DOHH2 (cell line): ENCODE measurements around the gene SMPD4.
"Not testable (repeated sequence)": the region's sequence is repeated elsewhere in the genome, so short reads cannot be mapped to it uniquely, and the experiment has no call there.

Source experiments
- H3F3A ChIP-seq: fragments of 200-600 bp; sonication (generic), shearing (Covaris generic); 2 replicates; pipeline ENCODE4 v1.6.0; 2016; ENCODE audit warnings: antibody characterized with exemption, mild to moderate bottlenecking; ENCODE audit not compliant: control insufficient read depth, insufficient read depth
- H3K27ac ChIP-seq: fragments of 200-600 bp; sonication (generic); 2 replicates; pipeline ENCODE4 v1.5.1; 2014; ENCODE audit warnings: low read depth, mild to moderate bottlenecking, low read length, moderate library complexity
- H3K27me3 ChIP-seq: fragments of 200-600 bp; sonication (generic); 2 replicates; pipeline ENCODE4 v1.6.1; 2014; ENCODE audit warnings: mild to moderate bottlenecking, low read length, mixed read lengths; ENCODE audit not compliant: control insufficient read depth
- H3K36me3 ChIP-seq: fragments of 200-600 bp; sonication (generic); 2 replicates; pipeline ENCODE4 v1.6.1; 2014; ENCODE audit warnings: mild to moderate bottlenecking, low read length, moderate library complexity, mixed read lengths; ENCODE audit not compliant: control insufficient read depth
- H3K4me1 ChIP-seq: fragments of 200-600 bp; sonication (generic); 2 replicates; pipeline ENCODE4 v1.6.1; 2014; ENCODE audit warnings: mild to moderate bottlenecking, low read length, mixed read lengths; ENCODE audit not compliant: control insufficient read depth
- H3K4me2 ChIP-seq: fragments of 200-600 bp; sonication (generic); 2 replicates; pipeline ENCODE4 v1.6.0; 2014; ENCODE audit warnings: mild to moderate bottlenecking, low read length, moderate library complexity
- H3K4me3 ChIP-seq: fragments of 200-600 bp; sonication (generic); 2 replicates; pipeline ENCODE4 v1.5.1; 2014; ENCODE audit warnings: mild to moderate bottlenecking, low read length, mixed read lengths
- H3K79me2 ChIP-seq: fragments of 200-600 bp; sonication (generic); 2 replicates; pipeline ENCODE4 v1.6.1; 2014; ENCODE audit warnings: mild to moderate bottlenecking, low read length, mixed read lengths; ENCODE audit not compliant: control insufficient read depth
- H3K9me2 ChIP-seq: fragments of 200-600 bp; sonication (generic); replicated peaks from 2 replicates; pipeline ENCODE4 v1.6.1; 2014; ENCODE audit warnings: mild to moderate bottlenecking, low read length, mixed read lengths; ENCODE audit not compliant: control insufficient read depth
- H3K9me3 ChIP-seq: fragments of 200-600 bp; sonication (generic); 2 replicates; pipeline ENCODE4 v1.6.1; 2014; ENCODE audit warnings: antibody characterized with exemption, low read length, mixed read lengths; ENCODE audit not compliant: control insufficient read depth, insufficient read depth
- H4K20me1 ChIP-seq: fragments of 200-600 bp; sonication (generic); 2 replicates; pipeline ENCODE4 v1.6.0; 2014; ENCODE audit warnings: low read depth, mild to moderate bottlenecking, antibody characterized with exemption, low read length, moderate library complexity; ENCODE audit not compliant: control insufficient read depth, insufficient read depth
- CTCF ChIP-seq: fragments of 200-600 bp; sonication (generic); IDR thresholded peaks from one replicate; pipeline ENCODE4 v1.5.1; 2014; ENCODE audit warnings: antibody characterized with exemption, mild to moderate bottlenecking, low read depth, low read length; ENCODE audit not compliant: poor library complexity, severe bottlenecking
- EZH2phosphoT487 ChIP-seq: fragments of 200-600 bp; sonication (generic); IDR thresholded peaks from 2 replicates; pipeline ENCODE4 v1.6.1; 2017; ENCODE audit warnings: borderline replicate concordance, mild to moderate bottlenecking, antibody characterized with exemption, low read length, moderate library complexity, mixed read lengths

SMPD4 gene

GRCh38 chr2:130195089-130195635 lies 13.8 kb upstream of the SMPD4 start:
- not testable (repeated sequence) for H4K20me1 ChIP-seq, H3F3A ChIP-seq, H3K9me3 ChIP-seq, H3K27me3 ChIP-seq, H3K79me2 ChIP-seq, H3K27ac ChIP-seq, H3K4me3 ChIP-seq, H3K36me3 ChIP-seq, H3K4me2 ChIP-seq, H3K9me2 ChIP-seq, H3K4me1 ChIP-seq

GRCh38 chr2:130193824-130194223 lies 12.4 kb upstream of the SMPD4 start:
- H3K79me2 ChIP-seq, H3K27ac ChIP-seq, H3F3A ChIP-seq, H4K20me1 ChIP-seq, H3K36me3 ChIP-seq, H3K9me3 ChIP-seq, H3K4me2 ChIP-seq, H3K27me3 ChIP-seq, H3K9me2 ChIP-seq, H3K4me3 ChIP-seq, H3K4me1 ChIP-seq: not testable (repeated sequence)

DNA sequence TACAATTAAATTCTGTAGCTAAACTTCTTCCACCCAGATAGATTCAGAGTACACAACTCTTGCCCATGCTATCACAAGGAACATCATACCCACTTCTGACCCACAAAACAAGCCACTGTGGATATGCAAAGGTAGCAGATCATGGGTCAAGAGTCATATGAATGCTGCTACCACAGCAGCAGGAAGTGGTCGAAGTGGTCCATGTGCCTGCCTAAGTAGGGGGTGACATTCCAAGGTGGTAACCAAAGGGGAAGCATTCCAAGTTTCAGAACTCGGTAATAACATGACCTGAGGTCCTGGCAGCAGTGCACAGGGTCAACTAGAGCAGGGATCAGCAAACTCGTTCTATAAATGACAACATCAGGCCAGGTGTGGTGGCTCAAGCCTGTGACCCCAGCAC lies 11.0 kb upstream of the SMPD4 start:
- not testable (repeated sequence) for H3K27me3 ChIP-seq, H3K36me3 ChIP-seq, H3K27ac ChIP-seq, H3K4me1 ChIP-seq, H3K79me2 ChIP-seq, H4K20me1 ChIP-seq, H3K4me3 ChIP-seq, H3K4me2 ChIP-seq, H3K9me3 ChIP-seq, H3F3A ChIP-seq, H3K9me2 ChIP-seq

DNA sequence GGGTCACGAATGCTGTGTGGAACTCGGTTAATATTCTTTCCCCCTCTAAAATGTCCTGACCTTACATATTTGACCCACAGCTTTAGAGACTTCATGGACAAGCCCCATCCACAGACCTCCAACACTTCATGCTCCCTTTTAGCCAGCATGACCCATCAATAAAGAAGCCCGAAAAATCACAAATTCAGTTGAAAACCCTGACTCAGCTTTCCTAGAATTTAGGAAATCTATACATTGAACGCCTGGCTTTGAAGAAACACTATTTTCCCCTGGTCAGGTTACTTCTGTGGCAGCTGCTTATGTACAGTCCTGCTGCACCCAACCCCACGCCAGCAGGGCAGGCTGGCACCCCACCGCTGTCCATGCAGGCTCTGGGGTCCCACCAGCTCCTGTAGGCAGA lies 9.9 kb upstream of the SMPD4 start:
- not testable (repeated sequence) for H3K36me3 ChIP-seq, H3K9me3 ChIP-seq

DNA sequence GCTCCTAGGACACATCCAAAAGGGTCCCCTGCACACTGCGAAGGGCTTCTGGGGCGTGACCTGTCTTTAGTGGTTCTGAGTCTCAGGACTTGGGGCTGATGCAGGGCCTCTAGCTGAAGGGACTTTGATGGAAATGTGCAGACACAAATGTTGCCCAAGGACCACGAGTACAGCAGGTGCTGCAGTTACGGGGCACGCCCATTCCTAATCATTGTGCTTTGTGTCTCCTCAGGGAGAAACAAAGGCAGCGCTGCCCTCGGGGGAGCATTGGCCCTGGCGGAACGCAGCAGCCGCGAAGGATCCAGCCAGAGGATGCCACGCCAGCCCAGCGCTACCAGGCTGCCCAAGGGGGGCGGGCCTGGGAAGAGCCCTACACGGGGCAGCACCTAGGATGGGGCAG lies 8.8 kb upstream of the SMPD4 start:
- Histone ChIP-seq H3K4me1 (no peaks in the 10 kb centered on the region), H3K79me2 (peaks cover 13% of the 10 kb centered on the region), H4K20me1 (no peaks in the 10 kb centered on the region), H3K36me3 (peaks cover 8% of the 10 kb centered on the region; the same call in 1 of the 2 replicates), H3K4me2 (no peak overlapping the region), H3K9me3 (no peaks in the 10 kb centered on the region), H3K27me3 (no peaks in the 10 kb centered on the region), H3K27ac (no peak overlapping the region), H3K9me2 (no peaks in the 10 kb centered on the region), H3K4me3 (no peak overlapping the region), H3F3A (no peaks in the 10 kb centered on the region)
- TF ChIP-seq CTCF = no peak
- no peak for TF ChIP-seq EZH2phosphoT487

More for the DNA sequence above, 9.9 kb upstream of the SMPD4 start:
- H4K20me1 ChIP-seq, H3K9me2 ChIP-seq, H3K79me2 ChIP-seq, H3F3A ChIP-seq, H3K27me3 ChIP-seq, H3K4me2 ChIP-seq, H3K27ac ChIP-seq, H3K4me1 ChIP-seq, H3K4me3 ChIP-seq: not testable (repeated sequence)

DNA sequence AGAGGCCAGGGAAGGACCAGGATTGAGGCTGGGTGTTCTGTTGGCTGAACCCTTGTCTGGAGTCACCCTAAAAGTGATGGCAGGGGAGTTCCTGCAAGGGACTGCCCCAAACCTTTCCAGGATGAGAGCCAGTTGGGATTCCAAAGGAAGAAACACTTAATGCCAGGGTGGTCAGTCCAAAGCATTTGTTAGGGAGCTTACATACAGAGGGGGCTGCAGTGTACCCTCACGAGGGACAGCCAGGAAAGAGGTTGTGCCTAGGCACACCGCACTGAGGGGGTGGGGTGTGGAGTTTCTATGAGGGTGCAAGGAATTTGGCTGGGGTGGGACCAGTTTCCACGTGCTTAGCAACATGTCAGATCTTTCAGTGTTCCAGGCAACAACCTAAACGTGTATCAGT lies 7.6 kb upstream of the SMPD4 start:
- H4K20me1 ChIP-seq, H3K4me3 ChIP-seq, H3K4me2 ChIP-seq, H3F3A ChIP-seq, H3K9me3 ChIP-seq, H3K27me3 ChIP-seq, H3K27ac ChIP-seq, H3K9me2 ChIP-seq, H3K4me1 ChIP-seq: not testable (repeated sequence)
- Histone ChIP-seq H3K79me2 (peaks cover 23% of the 10 kb centered on the region), H3K36me3 (peaks cover 16% of the 10 kb centered on the region)

DNA sequence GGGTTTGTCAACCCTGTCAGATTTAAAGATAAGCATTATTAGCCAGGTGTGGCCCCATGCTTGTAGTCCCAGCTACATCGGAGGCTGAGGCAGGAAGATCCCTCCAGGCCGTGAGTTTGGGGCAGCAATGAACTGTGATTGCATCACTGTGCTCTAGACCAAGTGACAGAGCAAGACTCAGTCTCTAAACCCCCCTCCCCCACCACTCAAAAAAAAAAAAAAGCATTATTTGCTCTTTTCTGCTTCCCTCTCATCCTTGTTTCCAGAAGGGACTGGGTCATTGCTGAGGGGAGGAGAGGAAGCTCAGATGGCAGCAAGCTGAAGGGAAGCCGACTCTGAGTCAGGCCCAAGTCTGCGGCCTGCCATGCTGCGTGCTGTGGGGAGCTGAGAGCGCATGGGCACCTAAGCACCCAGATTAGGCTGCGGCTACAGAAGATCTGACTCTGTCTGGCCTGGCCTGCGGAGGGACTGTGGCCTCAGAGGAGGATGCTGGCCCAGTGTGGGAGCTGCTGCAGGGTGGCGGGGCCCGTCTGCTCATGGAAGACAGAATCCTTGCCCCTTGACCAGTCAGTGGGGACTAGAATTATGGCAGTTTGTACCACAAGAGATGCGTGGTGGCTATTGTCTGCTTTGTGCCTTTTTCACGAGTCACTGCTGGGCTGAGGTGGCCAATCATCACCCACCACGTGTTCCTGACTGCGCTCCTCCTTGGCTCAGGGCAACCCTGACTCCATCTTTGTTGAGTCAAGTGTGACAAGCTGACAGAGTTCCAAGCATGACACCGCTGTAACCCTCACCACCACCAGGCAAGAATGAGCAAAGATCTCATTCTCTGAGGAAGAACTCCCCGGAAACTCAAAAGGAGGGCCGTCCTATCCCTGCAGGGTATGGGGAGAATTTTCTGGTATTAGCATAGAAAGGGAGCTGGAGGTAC lies 6.7 kb upstream of the SMPD4 start:
- Histone ChIP-seq H3K79me2 (peaks cover 31% of the 10 kb centered on the region), H3K4me1 (peaks cover 15% of the 10 kb centered on the region), H3K36me3 (peaks cover 23% of the 10 kb centered on the region)
- H3K4me3 ChIP-seq, H3K9me3 ChIP-seq, H3K27me3 ChIP-seq, H4K20me1 ChIP-seq, H3K9me2 ChIP-seq, H3K4me2 ChIP-seq, H3F3A ChIP-seq, H3K27ac ChIP-seq: not testable (repeated sequence)
